Measurements from ENCODE around the gene KRTAP21-1.

DNA sequence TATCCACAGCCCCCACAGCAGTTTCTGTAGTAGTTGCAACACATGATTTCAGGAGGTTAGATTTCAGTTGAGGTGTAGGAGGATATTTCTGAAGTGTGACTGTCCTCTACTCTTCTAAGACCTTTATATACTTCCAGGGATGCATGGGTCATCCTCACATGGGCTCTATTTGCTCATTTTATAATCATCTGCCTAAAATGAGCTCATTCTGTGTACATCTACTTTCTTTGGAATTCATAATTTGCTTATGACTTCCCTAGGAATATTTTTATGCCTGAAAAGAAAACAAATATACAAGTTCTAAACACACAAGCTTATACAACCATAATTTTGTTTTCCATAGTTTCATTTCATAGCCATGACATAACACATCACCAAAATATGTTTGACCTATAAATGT, 8.1 kb downstream of the KRTAP21-1 start, which contains the start of gene KRTAP21-2:
- TF ChIP-seq POLR2AphosphoS5 (IDR thresholded peaks at IDR 0.05; ENCODE audit: borderline replicate concordance, low read depth, low read length): no peak
- TF ChIP-seq EZH2 (IDR thresholded peaks at IDR 0.05): no peak
